HG03342 (cell line): ENCODE results near the gene TENT4B.
A peak's percentile ranks its signal among the peaks of the same experiment; 100 is the strongest.

Experiments used
- ATAC-seq: cut with Tn5 transposase; IDR thresholded peaks from one replicate; pipeline ENCODE4 v1.9.1; 2021; ENCODE audit warnings: mild to moderate bottlenecking, moderate library complexity; ENCODE audit not compliant: unreplicated experiment

Gene TENT4B

GRCh38 chr16:50268352-50268751, 115.2 kb downstream of the TENT4B start:
- no peak for ATAC-seq

- ATAC-seq, result no peak
These were observed 116.1 kb downstream of the TENT4B start for GRCh38 chr16:50269061-50269705.

GRCh38 chr16:50269769-50270509, 116.8 kb downstream of the TENT4B start:
- ATAC-seq, result no peak

GRCh38 chr16:50270510-50271147, 117.5 kb downstream of the TENT4B start:
- ATAC-seq, result no peak

GRCh38 chr16:50271148-50272041, 118.3 kb downstream of the TENT4B start:
- ATAC-seq, result no peak

- ATAC-seq, result no peak
These were observed 119.0 kb downstream of the TENT4B start for GRCh38 chr16:50272111-50272571.

GRCh38 chr16:50272687-50273381, 119.7 kb downstream of the TENT4B start:
- no peak for ATAC-seq

GRCh38 chr16:50273382-50273690, 120.2 kb downstream of the TENT4B start:
- ATAC-seq, result no peak

- peak; percentile 72 for ATAC-seq
These were observed 120.8 kb downstream of the TENT4B start for GRCh38 chr16:50273888-50274325.

- peak; percentile 38 for ATAC-seq
These were observed 121.4 kb downstream of the TENT4B start for GRCh38 chr16:50274326-50275097.

- ATAC-seq, result no peak
These were observed 122.0 kb downstream of the TENT4B start for GRCh38 chr16:50275098-50275415.

- ATAC-seq, result no peak
These were observed 122.6 kb downstream of the TENT4B start for GRCh38 chr16:50275428-50276325.

- no peak for ATAC-seq
These were observed 123.2 kb downstream of the TENT4B start for GRCh38 chr16:50276326-50276640.

- no peak for ATAC-seq
These were observed 123.9 kb downstream of the TENT4B start for GRCh38 chr16:50276801-50277555.

GRCh38 chr16:50278251-50278650, 125.1 kb downstream of the TENT4B start:
- no peak for ATAC-seq

- no peak for ATAC-seq
These were observed 126.4 kb downstream of the TENT4B start for GRCh38 chr16:50279504-50279865.

GRCh38 chr16:50280932-50281331, 127.8 kb downstream of the TENT4B start:
- no peak for ATAC-seq
